Mucosa of stomach (tissue), 1 donor: ENCODE results near the gene ZC3H7B.

Experiments used
- H3K27me3 ChIP-seq: one replicate; pipeline ENCODE4 v1.7.0; 2013; ENCODE audit warnings: mild to moderate bottlenecking, low read length; ENCODE audit not compliant: control insufficient read depth, insufficient read depth
- H3K36me3 ChIP-seq: one replicate; pipeline ENCODE4 v1.7.0; 2013; ENCODE audit warnings: low read length; ENCODE audit not compliant: control insufficient read depth, insufficient read depth
- H3K4me1 ChIP-seq: one replicate; pipeline ENCODE4 v1.7.0; 2013; ENCODE audit warnings: mild to moderate bottlenecking, low read length; ENCODE audit not compliant: control insufficient read depth, insufficient read depth
- H3K4me3 ChIP-seq: one replicate; pipeline ENCODE4 v1.7.0; 2013; ENCODE audit warnings: low read length
- H3K9ac ChIP-seq: one replicate; pipeline ENCODE4 v1.7.0; 2013; ENCODE audit warnings: mild to moderate bottlenecking, low read length, moderate library complexity
- H3K9me3 ChIP-seq: one replicate; pipeline ENCODE4 v1.7.0; 2013; ENCODE audit warnings: mild to moderate bottlenecking, low read length, moderate library complexity; ENCODE audit not compliant: control insufficient read depth
- donor health status: Pancreatic carcinoma.

The ZC3H7B gene

DNA sequence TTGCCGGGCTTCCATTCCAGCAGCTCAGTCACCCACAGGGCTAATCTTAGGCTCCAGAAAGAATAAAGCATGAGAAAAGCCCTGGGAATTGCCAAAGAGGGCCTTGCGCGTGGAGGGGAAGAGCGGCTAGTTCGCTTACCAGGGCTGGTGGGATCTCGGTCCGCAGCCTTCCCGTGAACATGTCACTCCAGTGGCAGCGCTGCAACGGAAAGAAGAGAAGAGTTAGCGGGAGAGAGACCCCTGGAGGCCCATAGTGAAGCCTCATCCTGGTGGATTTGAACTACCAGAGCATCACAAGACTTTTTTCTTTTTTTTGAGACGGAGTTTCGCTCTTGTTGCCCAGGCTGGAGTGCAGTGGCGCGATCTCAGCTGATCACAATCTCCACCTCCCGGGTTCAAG lies 33.4 kb upstream of the ZC3H7B start:
- H3K36me3 ChIP-seq, result peaks cover 10% of the 10 kb centered on the region
- no peaks in the 10 kb centered on the region for H3K9me3 ChIP-seq
- H3K4me1 ChIP-seq, result no peaks in the 10 kb centered on the region
- no peak overlapping the region for H3K9ac ChIP-seq
- H3K4me3 ChIP-seq, result no peak overlapping the region
- H3K27me3 ChIP-seq, result no peaks in the 10 kb centered on the region

DNA sequence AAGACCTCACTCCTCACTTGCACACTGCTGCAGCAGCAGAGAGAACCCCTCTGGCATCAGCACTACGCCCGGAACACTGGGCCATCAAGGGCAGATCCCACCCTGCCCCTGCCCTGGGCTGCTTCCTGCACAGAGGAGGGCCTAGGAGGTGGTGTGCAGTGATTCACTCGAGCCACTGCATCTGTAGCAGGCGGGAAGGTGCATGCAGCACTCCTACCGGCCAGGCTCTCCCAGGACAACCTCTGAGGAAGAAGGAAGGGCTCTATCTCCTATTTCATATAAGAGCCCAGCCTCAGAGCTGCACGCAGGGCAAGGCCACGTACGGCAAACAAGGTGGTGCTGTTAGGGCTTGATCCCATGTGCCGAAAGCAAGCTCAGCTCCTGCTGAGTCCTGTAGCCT lies 29.5 kb upstream of the ZC3H7B start:
- Histone ChIP-seq H3K36me3 (no peaks in the 10 kb centered on the region), H3K4me3 (no peak overlapping the region), H3K9me3 (no peaks in the 10 kb centered on the region), H3K27me3 (no peaks in the 10 kb centered on the region), H3K4me1 (no peaks in the 10 kb centered on the region), H3K9ac (no peak overlapping the region)

DNA sequence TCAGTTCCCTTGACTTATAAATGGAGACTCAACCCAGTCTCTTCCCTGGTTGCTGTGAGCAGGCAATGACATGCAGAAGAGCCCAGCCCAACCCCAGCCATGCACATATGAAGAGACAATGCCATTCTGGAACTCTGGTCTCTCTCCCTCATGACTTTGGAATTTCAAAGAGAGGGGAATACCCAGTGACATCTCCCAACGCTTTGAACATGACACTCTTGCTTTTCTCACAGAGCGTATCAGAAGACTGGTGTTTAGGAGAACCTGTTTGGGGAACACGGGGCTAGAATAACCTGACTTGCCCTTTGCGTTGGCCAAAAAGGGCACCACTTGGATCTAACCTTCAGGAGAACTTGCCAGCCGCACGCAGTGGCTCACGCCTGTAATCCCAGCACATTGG lies 28.2 kb upstream of the ZC3H7B start:
- Histone ChIP-seq H3K4me3 (no peak overlapping the region), H3K27me3 (no peaks in the 10 kb centered on the region), H3K36me3 (no peaks in the 10 kb centered on the region), H3K4me1 (no peaks in the 10 kb centered on the region), H3K9me3 (no peaks in the 10 kb centered on the region), H3K9ac (no peak overlapping the region)

DNA sequence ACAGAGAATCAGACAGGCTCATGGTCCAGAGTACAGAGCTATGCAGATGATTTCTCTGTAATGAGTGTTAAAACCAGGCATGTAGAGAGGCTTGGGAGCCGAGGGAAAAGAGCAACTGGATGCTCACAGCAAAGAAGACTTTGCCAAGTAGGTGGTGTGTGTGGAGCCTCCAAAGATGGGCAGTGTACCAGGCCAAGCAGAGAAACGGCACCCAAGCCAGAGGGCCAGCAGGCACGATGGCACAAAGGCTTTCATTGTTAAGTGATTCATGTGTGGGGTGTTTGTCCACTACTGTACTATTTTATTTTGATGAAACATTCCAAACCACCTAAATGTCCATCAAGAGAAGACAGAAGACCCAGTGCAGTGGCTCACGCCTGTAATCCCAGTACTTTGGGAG lies 26.5 kb upstream of the ZC3H7B start:
- Histone ChIP-seq H3K4me3 (no peak overlapping the region), H3K9me3 (no peaks in the 10 kb centered on the region), H3K27me3 (no peaks in the 10 kb centered on the region), H3K4me1 (no peaks in the 10 kb centered on the region), H3K36me3 (no peaks in the 10 kb centered on the region), H3K9ac (no peak overlapping the region)

DNA sequence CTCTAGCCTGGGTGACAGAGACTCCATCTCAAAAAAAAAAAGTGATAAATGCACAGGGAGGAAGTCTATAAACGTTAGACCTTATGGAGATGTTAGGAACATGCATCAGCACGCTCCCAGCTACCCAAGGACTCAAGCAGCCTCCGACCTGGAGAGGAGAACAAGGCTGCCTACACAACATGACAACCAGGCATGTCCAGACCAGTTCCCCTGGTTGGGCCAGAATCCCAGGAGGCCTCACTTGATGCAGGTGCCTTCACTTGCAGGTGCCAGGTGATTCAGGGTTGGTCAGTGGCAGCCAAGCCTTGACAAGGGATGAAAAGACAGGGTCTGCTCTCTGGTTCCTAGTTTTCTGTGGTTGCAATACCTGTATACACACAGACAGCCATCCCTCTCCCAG lies 21.3 kb upstream of the ZC3H7B start:
- H3K27me3 ChIP-seq, result no peaks in the 10 kb centered on the region
- no peak overlapping the region for H3K4me3 ChIP-seq
- H3K36me3 ChIP-seq, result no peaks in the 10 kb centered on the region
- peaks cover 7% of the 10 kb centered on the region for H3K4me1 ChIP-seq
- H3K9me3 ChIP-seq, result no peaks in the 10 kb centered on the region
- H3K9ac ChIP-seq, result no peak overlapping the region

DNA sequence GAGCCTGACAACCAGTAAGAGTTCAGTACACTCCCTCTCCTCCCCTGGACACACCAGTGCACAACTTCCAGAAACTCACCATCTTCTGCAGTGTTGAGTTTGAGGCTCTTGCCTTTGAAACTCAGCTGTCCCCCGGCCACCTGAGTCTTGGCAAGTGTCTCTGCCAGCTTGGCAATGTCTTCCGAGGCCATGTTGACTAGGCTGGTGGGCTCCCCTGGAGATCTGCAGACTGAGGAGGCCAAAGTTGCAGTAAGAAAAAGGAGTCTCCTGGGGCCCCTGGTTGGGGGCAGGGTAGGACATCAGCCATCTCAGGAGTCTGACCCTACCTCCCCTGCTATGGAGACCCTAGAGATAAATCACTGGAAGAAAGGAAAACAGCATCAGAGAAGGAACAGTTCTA lies 20.5 kb upstream of the ZC3H7B start:
- Histone ChIP-seq H3K9ac (no peak overlapping the region), H3K9me3 (no peaks in the 10 kb centered on the region), H3K36me3 (no peaks in the 10 kb centered on the region), H3K4me3 (no peak overlapping the region), H3K27me3 (no peaks in the 10 kb centered on the region), H3K4me1 (peaks cover 10% of the 10 kb centered on the region)

DNA sequence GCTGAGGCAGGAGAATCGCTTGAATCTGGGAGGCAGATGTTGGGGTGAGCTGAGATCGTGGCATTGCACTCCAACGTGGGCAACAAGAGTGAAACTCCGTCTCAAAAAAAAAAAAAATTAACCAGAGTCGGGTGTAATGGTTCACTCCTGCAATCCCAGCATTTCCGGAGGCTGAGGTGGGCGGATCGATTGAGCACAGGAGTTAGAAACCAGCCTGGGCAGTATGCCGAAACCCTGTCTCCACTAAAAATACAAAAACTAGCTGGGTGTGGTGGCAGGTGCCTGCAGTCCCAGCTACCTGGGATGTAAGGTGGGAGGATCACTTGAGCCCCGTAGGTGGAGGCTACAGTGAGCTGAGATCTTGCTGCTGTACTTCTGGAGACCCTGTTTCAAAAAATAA lies 16.9 kb upstream of the ZC3H7B start:
- H3K36me3 ChIP-seq, result no peaks in the 10 kb centered on the region
- peaks cover 27% of the 10 kb centered on the region for H3K4me1 ChIP-seq
- H3K9me3 ChIP-seq, result no peaks in the 10 kb centered on the region
- H3K27me3 ChIP-seq, result no peaks in the 10 kb centered on the region
- no peak overlapping the region for H3K9ac ChIP-seq
- H3K4me3 ChIP-seq, result peak overlapping the region; percentile 86

DNA sequence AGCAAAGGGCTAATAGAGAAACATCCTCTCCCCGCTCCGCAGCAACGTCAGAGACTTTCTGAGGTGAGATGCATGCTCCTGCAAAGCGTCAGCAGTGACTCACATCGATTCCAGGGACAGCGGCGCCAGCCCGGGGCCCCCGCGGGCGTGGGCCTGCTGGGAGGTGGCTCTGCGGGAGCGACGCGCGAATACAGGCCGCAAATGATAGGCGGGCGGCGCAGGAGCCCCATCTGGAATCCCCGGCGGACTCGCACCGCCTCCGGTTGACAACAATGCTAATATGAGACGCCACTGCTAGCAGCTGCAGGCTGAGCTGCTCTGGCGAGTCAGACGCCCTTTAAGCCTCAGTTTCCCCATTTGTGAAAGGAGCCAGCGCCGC lies 15.9 kb upstream of the ZC3H7B start:
- Histone ChIP-seq H3K36me3 (no peaks in the 10 kb centered on the region), H3K27me3 (no peaks in the 10 kb centered on the region), H3K4me1 (peaks cover 27% of the 10 kb centered on the region), H3K9ac (peak overlapping the region; percentile 68), H3K9me3 (no peaks in the 10 kb centered on the region), H3K4me3 (peak overlapping the region; percentile 86)

DNA sequence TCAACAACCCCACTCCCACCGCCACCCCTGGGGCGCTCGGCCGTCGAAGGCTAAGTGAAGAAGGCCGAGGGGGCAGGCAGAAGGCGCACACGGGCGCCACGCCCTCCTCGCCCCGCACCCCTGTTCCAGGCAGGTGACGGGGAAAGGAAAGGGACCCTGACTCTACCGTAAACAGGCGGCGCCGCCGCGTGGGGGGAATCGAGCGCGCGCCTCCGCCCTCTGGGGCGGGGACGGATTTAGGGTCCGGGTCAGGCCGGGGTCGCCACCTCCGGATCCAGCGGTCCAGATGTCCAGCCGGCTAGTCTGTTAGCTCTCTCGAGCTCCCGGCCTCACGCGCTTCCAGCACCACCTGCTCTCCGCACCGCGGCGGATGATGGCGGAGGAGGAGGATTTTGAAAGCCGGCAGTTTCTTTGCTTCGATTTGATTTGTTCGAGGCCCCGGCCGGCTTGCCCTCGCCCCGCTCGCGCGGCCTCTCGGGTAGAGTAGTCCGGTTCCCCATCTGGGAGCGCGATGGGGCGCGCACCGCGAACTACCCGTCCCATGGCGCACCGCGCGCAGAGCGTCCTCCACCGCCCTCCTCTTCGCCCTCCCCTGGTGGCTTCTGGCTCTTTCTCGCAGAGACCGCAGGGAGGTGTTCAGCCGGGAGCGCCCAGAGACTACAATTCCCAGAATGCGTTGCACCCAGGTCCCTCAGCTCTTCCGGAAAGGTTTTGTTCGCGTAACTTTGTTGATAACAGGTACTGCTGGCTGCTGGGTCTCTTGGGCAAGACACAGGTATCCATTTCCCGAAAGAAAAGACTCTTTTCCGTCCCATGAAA lies 15.3 kb upstream of the ZC3H7B start, which contains the start of gene RANGAP1:
Gene RANGAP1 (minus strand): TSS at position 368 of the 819 bp plus-strand sequence. CDS start 5,143 bp downstream, outside the sequence.
- H3K36me3 ChIP-seq, result no peaks in the 10 kb centered on the region
- peak within 1 kb of the TSS; percentile 86 for H3K4me3 ChIP-seq
- no peaks in the 10 kb centered on the region for H3K27me3 ChIP-seq
- no peaks in the 10 kb centered on the region for H3K9me3 ChIP-seq
- peak within 1 kb of the TSS; percentile 68 for H3K9ac ChIP-seq
- peaks cover 27% of the 10 kb centered on the region for H3K4me1 ChIP-seq

DNA sequence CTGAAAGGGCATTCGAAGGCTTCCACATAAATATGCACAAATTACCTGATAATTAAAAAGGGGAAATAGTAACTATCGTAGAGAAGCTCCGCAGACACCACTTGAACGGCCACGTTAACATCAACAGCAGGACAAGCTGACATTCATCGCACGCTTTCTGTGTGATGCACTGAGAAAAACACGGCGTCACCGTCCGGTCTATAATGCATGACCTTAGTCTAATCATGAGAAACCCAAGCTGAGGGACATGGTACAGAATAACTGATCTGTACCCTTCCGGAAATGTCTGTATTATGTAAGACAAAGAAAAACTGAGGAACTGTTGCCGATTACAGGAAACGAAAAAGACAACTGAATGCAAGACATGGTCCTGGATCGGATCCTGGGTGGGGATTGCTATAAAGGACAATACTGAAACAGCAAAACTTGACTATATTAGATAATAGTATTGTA lies 14.7 kb upstream of the ZC3H7B start:
- peak overlapping the region; percentile 44 for H3K9ac ChIP-seq
- no peaks in the 10 kb centered on the region for H3K27me3 ChIP-seq
- no peaks in the 10 kb centered on the region for H3K36me3 ChIP-seq
- H3K4me3 ChIP-seq, result peak overlapping the region; percentile 86
- H3K4me1 ChIP-seq, result peaks cover 27% of the 10 kb centered on the region
- no peaks in the 10 kb centered on the region for H3K9me3 ChIP-seq

DNA sequence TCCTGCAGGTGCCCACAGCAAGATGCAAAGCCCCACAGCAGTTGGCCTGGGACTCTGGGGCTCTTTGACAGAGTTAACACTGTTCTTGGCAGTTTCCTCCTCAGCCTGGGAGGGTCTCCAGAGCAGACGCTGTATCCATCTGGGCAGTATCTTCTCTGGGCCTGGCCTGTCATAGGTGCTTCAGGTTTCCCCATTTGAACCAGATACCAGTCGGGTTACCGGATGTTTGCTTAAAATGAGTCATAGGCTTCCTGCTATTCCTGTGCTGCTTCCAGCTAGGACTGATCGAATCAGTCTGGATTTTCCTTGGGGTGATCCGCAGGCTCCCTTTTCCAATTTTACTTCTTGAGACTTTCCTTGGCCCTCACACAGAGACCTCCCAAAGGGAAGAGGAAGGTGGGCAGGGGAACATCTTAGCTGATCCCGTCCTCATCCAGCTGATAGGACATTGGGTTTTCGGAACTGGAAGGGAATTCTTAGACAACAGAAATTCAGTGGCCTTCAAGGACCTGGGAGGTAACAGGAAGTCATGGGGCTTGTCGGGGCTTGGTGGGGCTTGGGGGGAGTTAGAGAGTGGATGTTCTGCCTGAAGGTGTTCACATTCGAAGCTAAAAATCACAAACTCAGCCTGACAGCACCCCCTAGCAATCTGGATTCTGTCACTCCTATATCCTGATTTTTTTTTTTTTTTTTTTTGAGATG lies 12.9 kb upstream of the ZC3H7B start:
- no peak overlapping the region for H3K4me3 ChIP-seq

DNA sequence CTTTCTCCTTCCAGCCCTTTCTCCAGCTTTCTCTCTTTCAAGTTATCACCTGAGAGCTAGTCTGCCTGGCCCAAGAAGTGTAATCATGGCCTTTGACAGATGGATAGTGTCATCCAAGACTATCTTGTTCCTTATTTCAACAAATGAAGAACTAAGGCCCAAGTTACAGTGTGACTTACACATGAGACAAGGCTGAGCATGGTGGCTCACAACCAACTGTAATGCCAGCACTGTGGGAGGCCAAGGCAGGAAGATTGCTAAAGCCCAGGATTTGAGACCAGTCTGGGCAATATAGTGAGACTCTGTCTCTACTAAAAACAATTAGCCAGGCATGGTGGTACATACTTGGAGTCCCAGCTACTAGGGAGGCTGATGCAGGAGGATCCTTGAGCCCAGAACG lies 11.7 kb upstream of the ZC3H7B start:
- no peak overlapping the region for H3K9ac ChIP-seq
- H3K27me3 ChIP-seq, result no peaks in the 10 kb centered on the region
- no peaks in the 10 kb centered on the region for H3K36me3 ChIP-seq
- no peaks in the 10 kb centered on the region for H3K9me3 ChIP-seq
- H3K4me1 ChIP-seq, result peaks cover 24% of the 10 kb centered on the region
- H3K4me3 ChIP-seq, result no peak overlapping the region

More for the DNA sequence above, 12.9 kb upstream of the ZC3H7B start:
- Histone ChIP-seq H3K9me3 (no peaks in the 10 kb centered on the region), H3K4me1 (peaks cover 27% of the 10 kb centered on the region), H3K36me3 (no peaks in the 10 kb centered on the region), H3K27me3 (no peaks in the 10 kb centered on the region), H3K9ac (peak overlapping the region; percentile 54)
